Nephron progenitor cell (in vitro differentiated cells): ENCODE results near the gene CTNNB1.

Experiments
- DNase-seq: peaks from one replicate; pipeline ENCODE4 v3.0.0; 2021
- H3K27ac Mint-ChIP-seq: 2 replicates; pipeline ENCODE4 v1.8.0; 2021; ENCODE audit warnings: mild to moderate bottlenecking, moderate library complexity, mixed read lengths
- H3K27me3 Mint-ChIP-seq: 2 replicates; pipeline ENCODE4 v1.8.0; 2021; ENCODE audit warnings: mild to moderate bottlenecking, low read depth, mixed read lengths; ENCODE audit not compliant: poor library complexity
- H3K36me3 Mint-ChIP-seq: 2 replicates; pipeline ENCODE4 v1.8.0; 2021; ENCODE audit warnings: low read depth, mixed read lengths
- H3K4me1 Mint-ChIP-seq: 2 replicates; pipeline ENCODE4 v1.8.0; 2021; ENCODE audit warnings: mixed read lengths
- H3K4me3 Mint-ChIP-seq: 2 replicates; pipeline ENCODE4 v1.8.0; 2021; ENCODE audit warnings: mild to moderate bottlenecking, moderate library complexity, mixed read lengths
- H3K9me3 Mint-ChIP-seq: 2 replicates; pipeline ENCODE4 v1.8.0; 2021; ENCODE audit warnings: mild to moderate bottlenecking, moderate library complexity, mixed read lengths
- TF ChIP-seq, protein P1 (sequence below): fragments of 200-600 bp; sonication (generic); IDR thresholded peaks from 2 replicates; pipeline ENCODE4 v1.5.0; 2021; ENCODE audit warnings: antibody characterized with exemption

The CTNNB1 gene

DNA sequence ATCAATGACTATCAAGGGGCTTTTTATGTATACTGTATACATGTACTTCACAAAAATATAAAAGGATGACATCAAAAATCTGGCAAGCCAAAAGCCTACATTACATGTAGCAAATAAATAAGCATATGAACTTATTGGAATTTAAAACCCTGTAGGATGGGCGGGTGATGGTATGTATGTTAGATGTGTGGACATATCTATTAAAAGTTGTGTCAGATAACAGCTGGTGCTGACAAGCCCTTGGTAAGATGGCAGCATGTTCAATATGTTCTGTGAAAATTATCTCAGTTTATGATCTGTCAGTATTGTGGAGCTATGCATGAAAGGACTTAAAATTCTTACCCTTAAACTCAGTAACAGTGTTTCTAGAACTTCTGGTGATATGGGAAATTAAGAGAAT, 20.1 kb downstream of the CTNNB1 start:
- Mint-ChIP-seq H3K36me3 (peaks cover 27% of the 10 kb centered on the region), H3K27ac (no peak overlapping the region), H3K27me3 (no peaks in the 10 kb centered on the region), H3K4me1 (peaks cover 42% of the 10 kb centered on the region), H3K9me3 (no peaks in the 10 kb centered on the region), H3K4me3 (no peak overlapping the region)
- TF ChIP-seq, protein P1, sequence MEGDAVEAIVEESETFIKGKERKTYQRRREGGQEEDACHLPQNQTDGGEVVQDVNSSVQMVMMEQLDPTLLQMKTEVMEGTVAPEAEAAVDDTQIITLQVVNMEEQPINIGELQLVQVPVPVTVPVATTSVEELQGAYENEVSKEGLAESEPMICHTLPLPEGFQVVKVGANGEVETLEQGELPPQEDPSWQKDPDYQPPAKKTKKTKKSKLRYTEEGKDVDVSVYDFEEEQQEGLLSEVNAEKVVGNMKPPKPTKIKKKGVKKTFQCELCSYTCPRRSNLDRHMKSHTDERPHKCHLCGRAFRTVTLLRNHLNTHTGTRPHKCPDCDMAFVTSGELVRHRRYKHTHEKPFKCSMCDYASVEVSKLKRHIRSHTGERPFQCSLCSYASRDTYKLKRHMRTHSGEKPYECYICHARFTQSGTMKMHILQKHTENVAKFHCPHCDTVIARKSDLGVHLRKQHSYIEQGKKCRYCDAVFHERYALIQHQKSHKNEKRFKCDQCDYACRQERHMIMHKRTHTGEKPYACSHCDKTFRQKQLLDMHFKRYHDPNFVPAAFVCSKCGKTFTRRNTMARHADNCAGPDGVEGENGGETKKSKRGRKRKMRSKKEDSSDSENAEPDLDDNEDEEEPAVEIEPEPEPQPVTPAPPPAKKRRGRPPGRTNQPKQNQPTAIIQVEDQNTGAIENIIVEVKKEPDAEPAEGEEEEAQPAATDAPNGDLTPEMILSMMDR, result no peak
- DNase-seq, result no peak

DNA sequence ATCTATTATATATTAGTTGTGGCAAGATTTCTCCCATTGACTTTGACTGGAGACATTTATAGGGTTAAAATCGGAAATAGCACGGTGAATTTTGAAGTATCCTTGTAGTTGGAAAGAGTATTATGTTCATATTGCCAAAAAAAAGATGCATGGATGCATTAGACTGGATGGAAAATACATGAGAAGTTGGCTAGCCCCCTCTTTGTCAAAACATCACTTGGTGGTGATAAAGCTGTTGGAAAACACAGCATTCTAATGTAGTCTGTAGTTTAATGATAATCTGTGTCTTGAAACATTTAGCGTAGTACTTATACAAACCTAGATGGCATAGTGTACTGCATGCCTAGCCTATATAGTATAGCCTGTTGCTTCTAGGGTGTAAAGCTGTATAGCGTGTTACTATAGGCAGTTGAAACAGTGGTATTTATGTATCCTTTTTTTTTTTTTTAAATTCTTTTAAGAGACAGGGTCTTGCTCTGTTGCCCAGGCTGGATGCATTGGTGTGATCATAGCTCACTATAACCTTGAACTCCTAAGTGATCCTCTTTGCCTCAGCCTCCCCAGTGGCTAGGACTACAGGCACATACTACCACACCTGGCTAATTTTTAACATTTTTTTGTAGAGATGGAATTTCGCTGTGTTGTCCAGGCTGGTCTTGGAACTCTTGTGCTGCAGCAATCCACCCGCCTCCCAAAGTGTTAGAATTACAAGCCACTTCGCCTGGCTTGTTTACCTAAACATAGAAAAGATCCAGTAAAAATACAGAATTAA, 21.8 kb downstream of the CTNNB1 start:
- H3K4me1 Mint-ChIP-seq, result peaks cover 33% of the 10 kb centered on the region
- H3K9me3 Mint-ChIP-seq, result no peaks in the 10 kb centered on the region
- no peak overlapping the region for H3K27ac Mint-ChIP-seq
- no peak overlapping the region for H3K4me3 Mint-ChIP-seq
- TF ChIP-seq, protein P1, result no peak
- no peak for DNase-seq
- H3K27me3 Mint-ChIP-seq, result no peaks in the 10 kb centered on the region
- peaks cover 44% of the 10 kb centered on the region for H3K36me3 Mint-ChIP-seq

DNA sequence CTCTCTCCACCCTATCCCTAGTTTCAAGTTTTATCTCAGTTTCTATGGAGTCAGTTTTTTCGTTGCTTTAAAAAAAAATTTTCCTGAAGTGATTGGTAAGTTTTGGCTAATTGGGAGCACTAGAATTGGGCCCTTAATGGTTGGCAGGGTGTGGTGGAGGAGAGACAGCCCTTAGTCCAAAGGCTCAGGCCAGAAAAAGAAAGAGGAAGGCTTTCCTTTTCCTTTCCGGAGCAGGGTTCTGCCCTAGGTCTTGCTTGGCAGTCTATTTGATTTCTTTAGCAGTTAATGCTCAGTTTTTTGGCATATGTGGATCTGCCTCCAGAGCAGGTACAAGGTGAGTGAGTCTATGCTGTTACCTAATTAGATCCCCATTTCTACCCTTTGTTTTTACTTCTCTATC, 22.7 kb downstream of the CTNNB1 start:
- no peak overlapping the region for H3K27ac Mint-ChIP-seq

DNA sequence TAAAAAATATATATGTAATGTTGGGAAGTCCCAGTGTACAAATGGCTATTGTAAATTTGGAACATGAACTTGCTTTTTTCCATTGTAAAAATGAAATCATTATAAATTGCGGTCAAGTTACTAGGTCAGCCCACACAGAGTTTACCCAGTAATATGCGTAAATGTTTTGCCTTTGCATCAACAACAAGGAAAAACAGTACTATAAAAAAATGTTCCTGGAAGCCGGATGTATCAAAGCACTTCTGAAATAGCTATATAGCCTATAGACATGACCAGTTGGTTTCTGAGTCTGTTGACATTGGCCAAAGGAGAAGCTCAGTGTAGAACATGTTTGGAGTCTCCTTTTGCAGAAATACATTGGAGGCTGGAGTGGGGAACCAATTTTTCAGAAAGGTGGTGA, 23.2 kb downstream of the CTNNB1 start:
- peaks cover 25% of the 10 kb centered on the region for H3K4me1 Mint-ChIP-seq
- H3K27ac Mint-ChIP-seq, result no peak overlapping the region
- peaks cover 2% of the 10 kb centered on the region for H3K9me3 Mint-ChIP-seq
- H3K36me3 Mint-ChIP-seq, result peaks cover 57% of the 10 kb centered on the region
- H3K27me3 Mint-ChIP-seq, result no peaks in the 10 kb centered on the region
- DNase-seq, result no peak
- no peak overlapping the region for H3K4me3 Mint-ChIP-seq
- TF ChIP-seq, protein P1, result no peak

More for the DNA sequence above, 22.7 kb downstream of the CTNNB1 start:
- Mint-ChIP-seq H3K4me1 (peaks cover 28% of the 10 kb centered on the region), H3K9me3 (no peaks in the 10 kb centered on the region), H3K4me3 (no peak overlapping the region), H3K27me3 (no peaks in the 10 kb centered on the region), H3K36me3 (peaks cover 53% of the 10 kb centered on the region)
- TF ChIP-seq, protein P1, result no peak
- no peak for DNase-seq

DNA sequence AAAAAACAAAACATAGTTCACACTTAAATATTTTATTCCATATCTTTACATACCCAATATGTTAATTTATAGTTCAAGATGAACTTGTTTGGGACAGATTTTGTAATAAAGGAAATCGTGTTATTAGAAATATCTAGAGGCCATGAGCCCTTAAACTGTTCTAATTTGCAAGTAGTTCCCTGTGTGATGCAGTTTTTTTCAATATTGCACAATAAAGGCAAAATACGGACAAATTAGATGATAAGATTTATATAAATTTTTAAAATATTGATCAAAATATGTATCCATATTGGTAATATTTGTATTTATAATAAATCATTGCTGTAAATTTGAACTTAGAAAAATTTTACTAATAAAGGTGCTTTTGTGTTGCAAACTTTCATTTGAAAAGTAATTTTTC, 23.8 kb downstream of the CTNNB1 start:
- peaks cover 25% of the 10 kb centered on the region for H3K4me1 Mint-ChIP-seq
- peaks cover 4% of the 10 kb centered on the region for H3K9me3 Mint-ChIP-seq
- peaks cover 59% of the 10 kb centered on the region for H3K36me3 Mint-ChIP-seq
- H3K27me3 Mint-ChIP-seq, result no peaks in the 10 kb centered on the region
- no peak overlapping the region for H3K4me3 Mint-ChIP-seq
- H3K27ac Mint-ChIP-seq, result no peak overlapping the region
- TF ChIP-seq, protein P1, result no peak
- no peak for DNase-seq

DNA sequence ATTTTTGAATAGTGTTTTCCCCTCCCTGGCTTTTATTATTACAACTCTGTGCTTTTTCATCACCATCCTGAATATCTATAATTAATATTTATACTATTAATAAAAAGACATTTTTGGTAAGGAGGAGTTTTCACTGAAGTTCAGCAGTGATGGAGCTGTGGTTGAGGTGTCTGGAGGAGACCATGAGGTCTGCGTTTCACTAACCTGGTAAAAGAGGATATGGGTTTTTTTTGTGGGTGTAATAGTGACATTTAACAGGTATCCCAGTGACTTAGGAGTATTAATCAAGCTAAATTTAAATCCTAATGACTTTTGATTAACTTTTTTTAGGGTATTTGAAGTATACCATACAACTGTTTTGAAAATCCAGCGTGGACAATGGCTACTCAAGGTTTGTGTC, 24.4 kb downstream of the CTNNB1 start:
- Mint-ChIP-seq H3K36me3 (peaks cover 65% of the 10 kb centered on the region), H3K4me3 (no peak overlapping the region), H3K9me3 (peaks cover 4% of the 10 kb centered on the region), H3K27ac (no peak overlapping the region), H3K4me1 (peaks cover 25% of the 10 kb centered on the region), H3K27me3 (no peaks in the 10 kb centered on the region)
- no peak for DNase-seq
- TF ChIP-seq, protein P1, result no peak
